Keratinocyte (primary cell): ENCODE measurements around the gene USP35.

Experiments used
- CTCF ChIP-seq, 3 experiments: IDR thresholded peaks in 1 of 3; conservative IDR thresholded peaks in 1 of 3; optimal IDR thresholded peaks in 1 of 3; 2 replicates in 2 of 3; 3 replicates in 1 of 3; pipeline versions ENCODE3 to v1.5.1; 2011; ENCODE audit warnings: low read length in 3 of 3, mild to moderate bottlenecking in 3 of 3, moderate library complexity in 2 of 3, control low read depth in 1 of 3, inconsistent platforms in 1 of 3; ENCODE audit not compliant: insufficient read depth in 2 of 3; ENCODE audit errors: extremely low read depth in 1 of 3
- EZH2 ChIP-seq: IDR thresholded peaks from one replicate; pipeline ENCODE4 v1.6.1; 2012; ENCODE audit warnings: inconsistent platforms, mild to moderate bottlenecking, low read length, moderate library complexity

GRCh38 chr11:78168539-78169477, 19.9 kb upstream of the USP35 start:
- TF ChIP-seq CTCF (optimal IDR thresholded peaks at IDR 0.05 in 1 of 3, IDR thresholded peaks at IDR 0.05 in 1 of 3, conservative IDR thresholded peaks at IDR 0.05 in 1 of 3; ENCODE audit: extremely low read depth in 1 of 3, insufficient read depth in 2 of 3, low read length in 3 of 3) (no peak), EZH2 (no peak)
